Immature natural killer cell (primary cell): ENCODE results near the gene SCN1A. TPM values are rescaled to one million over a fixed set of nuclear protein-coding genes. Genes with fewer than 3 reads are reported as not detected.

Source experiments
- polyA plus RNA-seq, 3 donors: library from polyadenylated mRNA; unstranded; fragments of 300-500 nt; fragmentation: Illumina TruSeq; gene quantifications; one replicate each; pipeline ENCODE4 v1.2.3, GENCODE V29; 2021

SCN1A gene
- polyA plus RNA-seq, 3 donors from 2014 or later, result not detected

Other genes starting within 250 kb of the SCN1A start
- 1 to 10 TPM; 4.3 to 8.8 (median 7.8) TPM for gene TTC21B, start 174.2 kb downstream of the SCN1A start, polyA plus RNA-seq
- under 1 TPM; 0.55 to 0.86 (median 0.78) TPM for gene SCN9A, start 247.9 kb upstream of the SCN1A start, polyA plus RNA-seq